Lower leg skin (tissue), 3 donors: ENCODE results near the gene SYNPO2.

ENCODE experiments used
- POLR2A ChIP-seq, 2 donors: fragments of 450-650 bp; IDR thresholded peaks; one replicate each; pipeline ENCODE4 v1.6.1; 2016 to 2017; ENCODE audit warnings: antibody characterized with exemption in 2 of 2, mild to moderate bottlenecking in 1 of 2, moderate library complexity in 1 of 2
- TF ChIP-seq, protein P1 (sequence below), 3 donors: fragments of 450-650 bp; IDR thresholded peaks; one replicate each; pipeline ENCODE4 v1.5.1; 2016; ENCODE audit warnings: antibody characterized with exemption in 3 of 3, mild to moderate bottlenecking in 3 of 3, moderate library complexity in 2 of 3

DNA sequence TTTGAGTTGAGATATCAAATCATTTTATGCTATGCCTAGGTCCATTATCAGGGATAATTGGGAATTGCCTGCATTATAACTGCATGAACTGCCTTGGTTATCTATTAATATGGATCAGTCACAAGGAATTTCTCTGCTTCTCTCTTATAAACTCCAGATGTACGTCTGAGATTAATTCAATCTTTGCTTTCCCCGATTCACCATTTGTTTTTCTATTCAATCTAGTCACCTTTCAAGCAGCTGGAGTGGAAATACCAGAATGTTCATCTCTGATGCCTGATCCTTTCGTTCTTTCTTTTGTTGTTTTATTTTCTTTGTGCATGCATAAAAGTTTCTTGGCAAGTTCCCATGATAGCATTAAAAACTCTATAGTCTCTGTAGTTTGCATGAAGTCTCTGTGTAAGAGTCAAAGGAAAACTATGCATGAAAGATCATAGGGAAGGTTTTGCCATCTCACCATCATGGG is 22.6 kb downstream of the SYNPO2 start:
- TF ChIP-seq, protein P1, sequence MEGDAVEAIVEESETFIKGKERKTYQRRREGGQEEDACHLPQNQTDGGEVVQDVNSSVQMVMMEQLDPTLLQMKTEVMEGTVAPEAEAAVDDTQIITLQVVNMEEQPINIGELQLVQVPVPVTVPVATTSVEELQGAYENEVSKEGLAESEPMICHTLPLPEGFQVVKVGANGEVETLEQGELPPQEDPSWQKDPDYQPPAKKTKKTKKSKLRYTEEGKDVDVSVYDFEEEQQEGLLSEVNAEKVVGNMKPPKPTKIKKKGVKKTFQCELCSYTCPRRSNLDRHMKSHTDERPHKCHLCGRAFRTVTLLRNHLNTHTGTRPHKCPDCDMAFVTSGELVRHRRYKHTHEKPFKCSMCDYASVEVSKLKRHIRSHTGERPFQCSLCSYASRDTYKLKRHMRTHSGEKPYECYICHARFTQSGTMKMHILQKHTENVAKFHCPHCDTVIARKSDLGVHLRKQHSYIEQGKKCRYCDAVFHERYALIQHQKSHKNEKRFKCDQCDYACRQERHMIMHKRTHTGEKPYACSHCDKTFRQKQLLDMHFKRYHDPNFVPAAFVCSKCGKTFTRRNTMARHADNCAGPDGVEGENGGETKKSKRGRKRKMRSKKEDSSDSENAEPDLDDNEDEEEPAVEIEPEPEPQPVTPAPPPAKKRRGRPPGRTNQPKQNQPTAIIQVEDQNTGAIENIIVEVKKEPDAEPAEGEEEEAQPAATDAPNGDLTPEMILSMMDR (IDR thresholded peaks at IDR 0.05) = no peak
- no peak for TF ChIP-seq POLR2A (IDR thresholded peaks at IDR 0.05)
